ENCODE results near the gene KRI1.

GRCh38 chr19:10555610-10555973 is 10.2 kb downstream of the KRI1 start:
- no peak for TF ChIP-seq CTCF (IDR thresholded peaks at IDR 0.05; ENCODE audit: low read depth, low read length, missing input control)
- TF ChIP-seq RXRA (IDR thresholded peaks at IDR 0.05): no peak
- TF ChIP-seq REST (IDR thresholded peaks at IDR 0.05): no peak
- no peak for TF ChIP-seq SP1 (IDR thresholded peaks at IDR 0.05)
- TF ChIP-seq TAF1 (conservative IDR thresholded peaks at IDR 0.05): no peak
- no peak for TF ChIP-seq FOXA1 (IDR thresholded peaks at IDR 0.05)
- TF ChIP-seq EGR1 (IDR thresholded peaks at IDR 0.05; ENCODE audit: low read depth in 2 of 2): no peak
- no peak for TF ChIP-seq YY1 (IDR thresholded peaks at IDR 0.05)
- TF ChIP-seq GABPA (IDR thresholded peaks at IDR 0.05 in 1 of 2, conservative IDR thresholded peaks at IDR 0.05 in 1 of 2): no peak
- TF ChIP-seq RAD21 (IDR thresholded peaks at IDR 0.05): no peak
- TF ChIP-seq JUND (IDR thresholded peaks at IDR 0.05): no peak
- no peak for TF ChIP-seq HNF4G (IDR thresholded peaks at IDR 0.05)
- TF ChIP-seq MAX (IDR thresholded peaks at IDR 0.05): no peak
- no peak for TF ChIP-seq ZBTB33 (IDR thresholded peaks at IDR 0.05)
